ENCODE data around the gene CADM4.

The CADM4 gene

GRCh38 chr19:43681821-43682220 lies 42.2 kb upstream of the CADM4 start:
- POLR2A ChIA-PET, result interaction anchor here (0.6 kb wide), 1 partner anchor 12 kb away, joined by 3 read pairs; the partner anchor contains the start of gene PLAUR
- no peak for DNase-seq (ENCODE audit: extremely low spot score)
- TF ChIP-seq CTCF (IDR thresholded peaks at IDR 0.05; ENCODE audit: control extremely low read depth, extremely low read depth, low read depth, missing control alignments), result no peak
- CTCF ChIA-PET, result interaction anchor here (1.4 kb wide), 1 partner anchor 13 kb away, joined by 4 read pairs; no protein-coding TSS in a partner anchor

GRCh38 chr19:43678512-43679261 lies 39.0 kb upstream of the CADM4 start:
- POLR2A ChIA-PET, result no interaction called here

GRCh38 chr19:43675906-43676305 lies 36.3 kb upstream of the CADM4 start:
- no peak for DNase-seq (ENCODE audit: extremely low spot score)
- TF ChIP-seq CTCF (IDR thresholded peaks at IDR 0.05; ENCODE audit: control extremely low read depth, extremely low read depth, low read depth, missing control alignments), result no peak
- POLR2A ChIA-PET, result no interaction called here
- CTCF ChIA-PET, result no interaction called here

More at GRCh38 chr19:43678512-43679261, 39.0 kb upstream of the CADM4 start:
- TF ChIP-seq CTCF (IDR thresholded peaks at IDR 0.05; ENCODE audit: control extremely low read depth, extremely low read depth, low read depth, missing control alignments), result no peak
- no peak for DNase-seq (ENCODE audit: extremely low spot score)
- CTCF ChIA-PET, result interaction anchor here (1.4 to 3.2 kb wide), 4 partner anchors 9 to 87 kb away, joined by 3 to 20 read pairs (median 6); partner anchors contain the start of gene PLAUR

GRCh38 chr19:43675269-43675879 lies 35.7 kb upstream of the CADM4 start:
- no peak for TF ChIP-seq CTCF (IDR thresholded peaks at IDR 0.05; ENCODE audit: control extremely low read depth, extremely low read depth, low read depth, missing control alignments)
- ChIA-PET CTCF (no interaction called here), POLR2A (interaction anchor here (0.7 kb wide), 1 partner anchor 295 kb away, joined by 7 read pairs; no protein-coding TSS in a partner anchor)
- peak; percentile 59 for DNase-seq (ENCODE audit: extremely low spot score)

GRCh38 chr19:43674596-43674995 lies 34.9 kb upstream of the CADM4 start:
- CTCF ChIA-PET, result interaction anchor here (1.5 kb wide), 1 partner anchor 71 kb away, joined by 5 read pairs; no protein-coding TSS in a partner anchor
- POLR2A ChIA-PET, result interaction anchor here (0.6 to 0.7 kb wide), 2 partner anchors 89 to 294 kb away, joined by 4 to 7 read pairs; no protein-coding TSS in a partner anchor
- TF ChIP-seq CTCF (IDR thresholded peaks at IDR 0.05; ENCODE audit: control extremely low read depth, extremely low read depth, low read depth, missing control alignments), result no peak
- no peak for DNase-seq (ENCODE audit: extremely low spot score)

GRCh38 chr19:43674183-43674582 lies 34.5 kb upstream of the CADM4 start:
- POLR2A ChIA-PET, result interaction anchor here (0.6 kb wide), 1 partner anchor 89 kb away, joined by 4 read pairs; no protein-coding TSS in a partner anchor
- DNase-seq (ENCODE audit: extremely low spot score), result no peak
- CTCF ChIA-PET, result interaction anchor here (1.5 kb wide), 1 partner anchor 72 kb away, joined by 5 read pairs; no protein-coding TSS in a partner anchor
- TF ChIP-seq CTCF (IDR thresholded peaks at IDR 0.05; ENCODE audit: control extremely low read depth, extremely low read depth, low read depth, missing control alignments), result no peak

All from GM10248 (cell line).